ENCODE measurements around the gene ALK.

Gene ALK

DNA sequence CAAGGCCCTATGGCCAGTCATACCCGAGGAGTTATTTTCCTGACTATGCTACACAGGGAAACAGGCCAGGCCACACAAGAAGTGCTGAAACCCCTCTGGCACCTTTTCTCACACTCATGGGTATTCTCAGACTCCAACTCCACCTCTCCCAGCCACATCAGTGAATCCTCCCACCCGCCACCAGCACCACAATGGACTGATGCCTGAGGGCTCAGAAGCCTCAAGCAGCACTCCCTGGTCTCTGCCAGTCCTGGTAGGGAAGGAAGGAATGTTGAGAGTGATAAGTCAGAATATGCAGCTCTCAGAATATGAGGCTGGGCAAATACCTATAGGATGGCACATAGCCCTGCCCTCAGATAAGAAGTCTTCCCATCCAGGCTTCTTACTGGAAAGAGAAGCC is 391.1 kb downstream of the ALK start:
- peak; percentile 77 for DNase-seq (ENCODE audit: low read depth, low spot score)

DNA sequence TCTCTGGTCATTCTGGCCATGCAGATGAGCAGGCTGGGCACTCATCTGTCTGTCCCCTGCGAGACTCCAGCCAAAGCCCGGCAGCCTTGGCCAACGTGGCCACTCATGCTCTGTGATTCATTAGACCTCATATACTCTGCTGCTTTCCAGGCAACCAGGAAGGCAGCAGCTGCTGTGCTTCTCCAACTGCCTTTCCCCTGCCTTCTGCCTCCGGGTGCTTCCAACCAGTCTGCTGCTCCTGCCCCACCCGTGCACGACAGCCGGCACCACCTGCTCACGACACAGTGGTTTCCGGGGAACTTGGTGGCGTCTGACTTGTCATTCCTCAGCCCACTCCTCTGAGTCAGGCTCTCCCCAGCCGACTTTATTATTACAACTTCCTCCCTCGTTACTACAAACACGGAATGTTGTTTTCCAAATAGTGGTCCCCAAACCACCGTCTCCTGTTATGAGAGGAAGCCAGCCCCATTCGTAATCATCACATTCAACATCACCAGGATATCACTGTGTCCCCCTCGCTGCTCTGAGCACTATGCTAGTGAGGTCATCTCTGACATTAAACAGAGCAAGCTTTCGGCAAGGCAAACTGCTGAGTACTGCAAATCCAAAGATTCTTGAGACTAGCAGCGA is 392.4 kb downstream of the ALK start:
- peak; percentile 80 for DNase-seq (ENCODE audit: low read depth, low spot score)

DNA sequence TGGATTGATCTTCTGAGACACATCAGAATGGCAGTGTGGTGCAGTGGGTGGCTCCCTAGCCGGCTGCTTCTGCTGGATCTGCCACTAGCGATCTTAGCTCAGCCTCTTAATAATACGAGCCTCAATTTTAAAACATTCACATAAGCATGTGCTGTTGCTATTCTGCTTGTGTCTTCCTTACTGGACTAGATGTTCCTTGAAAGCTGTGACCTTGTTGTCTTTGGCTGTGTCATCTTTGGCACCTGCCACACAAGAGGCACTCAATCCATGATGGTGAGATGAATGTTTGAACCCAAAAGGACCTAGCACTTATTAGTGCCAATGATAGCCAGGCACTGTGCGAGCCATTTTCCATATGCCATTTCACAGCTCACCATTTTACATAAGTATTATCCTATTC is 393.0 kb downstream of the ALK start:
- DNase-seq (ENCODE audit: low read depth, low spot score) = no peak

DNA sequence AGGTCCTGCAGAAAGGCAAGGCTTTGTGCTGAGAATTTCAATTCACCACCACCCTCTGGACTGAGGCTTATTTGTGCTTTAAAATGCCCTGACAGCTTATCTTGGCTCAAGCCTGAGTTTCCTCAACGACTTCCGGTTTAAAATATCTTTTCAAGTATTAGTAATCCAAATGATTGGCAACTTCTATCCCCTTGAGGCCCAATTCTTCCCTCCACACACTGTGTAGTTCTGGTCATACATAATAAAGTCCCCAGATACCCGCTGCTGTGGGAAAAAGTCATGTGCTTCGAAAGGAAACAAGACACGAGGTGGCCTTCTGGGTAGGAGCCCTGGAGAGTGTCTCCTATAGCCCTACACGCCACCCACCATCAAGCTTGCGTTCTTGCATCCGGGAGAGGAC is 393.4 kb downstream of the ALK start:
- no peak for DNase-seq (ENCODE audit: low read depth, low spot score)

DNA sequence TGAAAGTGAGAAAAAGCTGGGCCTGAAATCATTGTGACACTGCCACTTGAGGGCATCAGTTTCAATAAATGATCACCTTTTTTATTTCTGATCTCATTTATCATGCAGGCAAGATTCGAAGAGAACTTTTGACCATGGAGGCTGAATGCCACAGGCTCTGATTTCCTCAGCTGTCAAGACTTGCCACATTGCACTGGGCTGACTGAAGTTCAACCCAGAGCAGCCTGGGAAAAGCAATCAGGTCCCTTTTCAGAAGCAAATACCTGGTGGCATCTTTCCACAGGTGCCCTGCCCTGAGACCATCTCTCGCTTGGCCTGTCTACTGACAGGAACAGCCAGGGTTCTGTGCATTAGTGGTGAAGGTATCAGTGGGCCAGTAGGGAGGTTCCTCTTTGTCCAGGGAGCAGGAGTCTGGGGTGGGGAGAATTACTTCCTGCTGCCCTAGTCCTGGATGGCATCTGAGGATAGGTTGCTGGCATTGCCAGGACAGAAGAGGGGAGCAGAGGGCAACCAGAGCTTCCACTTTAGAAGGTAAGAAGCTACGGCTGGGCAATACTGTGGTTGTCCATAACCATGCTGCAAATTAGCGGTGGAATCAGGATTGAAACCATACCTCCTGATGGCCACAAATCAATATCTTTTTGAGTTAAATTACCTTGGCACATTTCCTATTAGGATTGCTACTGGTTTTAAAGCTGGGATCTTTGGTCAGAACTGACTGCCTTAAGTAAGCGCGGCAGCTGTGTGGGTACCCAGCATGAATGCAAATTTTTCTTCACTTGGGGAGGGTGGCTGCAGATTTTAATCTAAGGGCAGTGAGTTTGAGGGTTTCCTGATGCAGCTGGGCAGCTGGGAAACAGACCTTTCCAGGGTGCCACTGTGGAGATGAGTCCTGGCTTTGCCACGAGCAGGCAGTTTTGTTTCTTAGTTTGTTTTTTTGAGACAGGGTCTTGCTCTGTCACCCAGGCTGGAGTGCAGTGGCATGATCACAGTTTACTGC is 394.5 kb downstream of the ALK start:
- DNase-seq (ENCODE audit: low read depth, low spot score) = no peak

DNA sequence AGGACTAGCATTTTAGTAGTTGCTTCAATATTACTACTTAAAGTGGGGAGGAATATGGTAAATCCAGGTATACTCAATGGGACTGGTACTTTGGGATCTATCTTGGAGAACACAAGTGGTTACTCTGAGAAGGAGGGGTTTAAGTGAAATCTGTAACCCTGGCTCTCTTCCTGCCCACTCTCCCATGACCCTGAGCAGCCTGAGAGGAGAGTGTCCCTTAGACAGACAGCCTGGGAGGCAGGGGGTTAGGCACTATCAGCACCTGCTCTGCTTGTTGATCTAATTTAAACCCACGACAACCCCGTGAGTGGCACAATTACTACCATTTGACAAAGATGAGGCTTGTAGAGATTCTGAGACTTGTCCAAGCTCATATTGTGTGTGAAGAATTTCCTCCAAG is 395.5 kb downstream of the ALK start:
- no peak for DNase-seq (ENCODE audit: low read depth, low spot score)

DNA sequence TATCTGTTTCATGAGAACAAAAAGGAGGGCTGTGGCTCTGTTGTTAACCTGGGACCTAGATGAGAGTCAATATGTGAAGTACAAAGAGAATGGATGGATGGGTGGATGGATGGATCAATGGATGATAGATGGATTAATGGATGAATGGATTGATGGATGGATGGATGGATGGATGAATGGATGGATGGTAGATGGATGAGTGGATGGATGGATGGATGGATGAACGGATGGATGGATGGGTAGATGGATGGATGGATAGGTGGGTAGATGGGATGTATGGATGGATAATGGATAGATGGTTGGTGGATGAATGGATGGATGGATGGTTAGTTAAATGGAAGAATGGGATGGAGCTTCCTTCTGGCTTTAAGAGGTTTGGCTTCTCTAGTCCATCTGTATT is 396.7 kb downstream of the ALK start:
- no peak for DNase-seq (ENCODE audit: low read depth, low spot score)

DNA sequence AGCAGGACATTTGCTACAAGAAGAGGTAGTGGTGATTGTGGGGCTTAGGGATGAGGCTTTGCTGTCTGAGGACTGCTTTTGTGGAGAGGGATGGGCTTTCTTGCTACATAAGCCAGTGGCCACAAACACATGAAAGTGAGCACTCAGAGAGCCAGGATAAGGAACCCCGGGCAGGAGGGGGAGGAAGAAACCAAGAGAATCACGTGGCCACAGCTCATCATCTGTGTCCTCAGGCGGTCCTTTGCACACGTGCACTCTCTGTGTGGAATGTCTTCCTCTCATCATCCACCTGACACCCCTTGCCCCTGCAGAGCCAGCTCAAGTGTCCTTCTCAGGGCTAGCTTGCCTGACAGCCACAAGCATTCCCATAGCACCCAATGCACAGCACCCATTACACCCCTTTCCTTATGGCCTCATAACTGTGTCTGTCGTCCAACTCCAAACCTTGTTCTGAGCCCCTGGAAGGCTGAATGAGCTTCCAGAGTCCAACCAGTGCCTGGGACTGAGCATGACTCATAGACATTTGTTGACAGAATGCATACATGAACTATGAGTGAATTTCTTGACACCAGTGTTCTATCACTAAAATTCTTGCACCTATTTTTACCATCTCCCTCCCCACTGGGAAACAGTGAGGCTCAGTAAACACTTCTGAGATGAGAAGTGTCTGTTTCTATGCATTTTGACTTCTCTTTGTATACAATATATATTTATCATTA is 398.3 kb downstream of the ALK start:
- DNase-seq (ENCODE audit: low read depth, low spot score) = peak; percentile 50

DNA sequence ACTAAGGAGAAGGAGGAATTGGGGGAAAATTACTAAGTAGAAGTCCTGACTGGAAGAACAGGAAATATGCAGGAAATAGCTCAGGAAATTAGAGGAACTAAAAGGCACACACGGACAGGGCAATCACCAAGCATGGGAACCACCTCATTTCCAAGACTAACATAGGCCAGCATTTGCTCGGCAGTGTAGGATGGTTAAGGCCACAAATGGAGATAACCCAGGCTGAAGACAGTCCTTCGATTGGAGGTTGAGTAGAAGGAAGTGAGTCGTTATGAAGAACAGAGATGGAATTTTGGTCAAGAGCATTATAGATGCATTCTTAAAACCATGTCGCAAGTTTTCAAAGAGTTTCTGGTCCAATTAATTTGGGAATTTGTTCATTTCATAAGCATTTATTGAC is 401.4 kb downstream of the ALK start:
- no peak for DNase-seq (ENCODE audit: low read depth, low spot score)

DNA sequence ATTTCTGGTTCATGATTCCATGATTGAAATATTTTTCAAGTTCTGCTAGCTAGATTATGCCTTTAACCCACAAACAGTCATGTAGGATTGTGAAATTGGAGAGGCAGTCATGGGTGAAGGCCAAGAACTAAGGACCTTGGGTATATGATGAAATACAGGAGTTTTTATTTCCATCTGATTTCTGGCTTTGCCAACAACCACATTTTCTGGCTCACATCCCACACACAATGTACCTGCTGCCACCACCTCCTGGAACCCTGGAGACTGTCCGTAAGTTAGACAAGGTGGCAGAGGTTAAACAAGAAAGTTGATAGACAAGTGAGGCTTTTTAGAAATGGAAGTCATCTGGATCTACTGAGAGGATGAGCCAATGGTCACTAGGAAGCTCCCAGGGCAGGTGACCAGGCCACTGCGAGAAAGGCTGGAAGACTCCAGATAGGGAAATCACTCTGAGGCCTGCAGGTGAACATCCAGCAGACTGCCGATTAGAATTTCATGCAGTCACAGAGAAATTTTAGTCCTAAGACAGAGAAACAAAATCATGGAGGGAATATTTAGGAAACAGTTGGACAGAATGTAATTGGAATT is 402.0 kb downstream of the ALK start:
- DNase-seq (ENCODE audit: low read depth, low spot score) = peak; percentile 63

DNA sequence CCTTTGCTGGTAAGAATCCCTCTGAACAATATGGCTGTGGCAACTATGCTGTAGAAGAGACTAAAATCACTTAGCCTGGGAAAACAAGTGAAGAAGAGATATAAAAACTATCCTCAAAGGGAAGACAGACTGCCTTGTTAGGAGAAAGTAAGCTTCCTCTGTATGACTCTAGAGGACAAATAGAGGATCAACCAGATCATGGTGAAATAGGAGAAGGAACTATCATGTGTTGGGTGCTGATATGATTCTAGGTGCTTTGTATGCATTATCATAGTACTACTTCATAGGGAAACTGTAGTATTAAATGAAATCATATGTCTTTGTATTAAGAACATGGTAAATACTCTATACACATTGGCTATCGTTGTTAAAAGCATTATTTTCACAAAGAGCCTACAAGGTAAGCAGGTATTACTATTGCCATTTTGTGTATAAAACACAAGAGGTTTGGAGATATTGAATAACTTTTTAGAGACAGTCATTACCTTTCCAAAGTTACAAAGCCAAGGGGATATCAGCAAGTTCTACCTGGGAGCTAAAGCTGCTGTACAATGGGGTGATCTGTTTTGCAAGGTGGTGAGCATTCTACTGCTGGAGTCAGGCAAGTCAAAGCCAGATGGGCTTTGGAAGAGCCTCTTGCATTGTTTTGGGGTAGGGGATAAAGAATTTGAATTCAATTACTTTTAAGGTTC is 402.6 kb downstream of the ALK start:
- no peak for DNase-seq (ENCODE audit: low read depth, low spot score)

DNA sequence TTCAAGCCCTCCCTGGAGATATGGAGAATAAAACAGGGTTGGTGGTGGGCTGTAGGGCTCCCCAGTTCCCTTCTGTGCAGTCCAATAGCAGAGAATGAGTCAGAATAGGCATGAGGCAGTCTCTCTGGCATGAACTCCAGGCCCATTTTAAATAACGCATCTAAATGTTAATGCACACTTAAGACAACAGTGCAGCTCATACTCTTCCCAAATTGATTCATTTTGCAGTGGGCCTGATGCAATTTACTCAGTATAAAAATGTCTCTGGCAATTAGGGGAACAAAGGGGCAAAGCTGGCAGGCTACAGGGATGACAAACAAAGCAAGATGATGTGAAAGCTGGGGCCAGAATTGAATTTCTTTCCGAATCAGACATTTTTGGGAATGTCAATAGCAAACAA is 403.4 kb downstream of the ALK start:
- peak; percentile 47 for DNase-seq (ENCODE audit: low read depth, low spot score)

DNA sequence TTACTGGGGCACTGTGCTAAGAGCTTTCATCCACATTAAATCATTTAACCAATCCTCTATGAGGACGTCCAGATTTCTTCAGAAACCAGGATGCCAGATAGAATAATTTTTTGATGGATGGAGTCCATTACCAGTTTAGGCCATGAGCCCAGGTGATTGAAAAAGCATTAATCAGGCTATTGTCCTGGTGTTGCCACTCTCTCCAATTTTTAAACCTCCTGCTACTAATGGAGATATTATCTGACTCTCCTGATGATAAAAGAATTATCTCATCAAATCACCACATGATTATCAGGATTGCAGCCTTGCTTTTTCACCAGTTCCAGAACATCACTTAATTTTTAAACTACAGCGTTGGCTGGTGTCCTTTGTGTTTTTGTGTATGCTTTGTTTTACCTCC is 404.0 kb downstream of the ALK start:
- DNase-seq (ENCODE audit: low read depth, low spot score) = no peak

DNA sequence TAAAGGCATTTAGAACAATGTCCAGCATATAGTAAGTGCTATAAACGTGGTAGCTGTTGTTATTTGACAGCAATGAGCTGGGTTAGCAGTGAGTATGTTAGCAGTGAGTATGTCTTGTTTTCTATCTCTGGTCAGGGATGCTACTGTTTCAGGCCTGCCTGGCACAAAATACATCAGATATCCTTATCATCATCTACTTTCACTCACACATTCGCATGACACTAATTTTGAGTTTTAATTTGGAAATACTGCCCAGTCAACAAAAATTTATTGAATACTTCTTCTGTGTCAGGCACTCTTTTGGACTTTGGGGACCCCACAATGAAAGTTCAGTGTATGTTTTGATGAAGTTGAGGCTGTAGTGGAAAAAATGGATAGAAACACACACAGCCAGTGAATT is 404.6 kb downstream of the ALK start:
- DNase-seq (ENCODE audit: low read depth, low spot score) = no peak

DNA sequence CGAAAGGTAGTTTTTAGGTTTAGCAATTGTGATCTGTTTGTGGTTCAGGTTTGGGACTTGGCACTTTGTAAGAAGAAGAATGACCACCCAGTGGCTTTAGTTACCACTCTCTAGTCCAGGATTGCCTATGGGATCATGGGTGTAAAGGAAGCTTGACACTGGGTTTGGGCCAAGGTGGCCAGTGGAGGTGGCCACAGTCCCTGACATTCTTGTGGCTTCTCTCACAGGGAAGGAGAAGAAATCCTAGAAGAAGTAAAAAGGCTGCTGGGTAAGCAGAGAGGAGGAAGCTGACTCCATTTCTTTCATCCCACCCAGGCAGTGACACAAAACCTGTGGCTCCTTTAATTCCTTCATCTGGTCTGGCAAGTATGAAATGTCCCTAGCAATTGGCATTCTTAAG is 411.5 kb downstream of the ALK start:
- DNase-seq (ENCODE audit: low read depth, low spot score) = peak; percentile 57

DNA sequence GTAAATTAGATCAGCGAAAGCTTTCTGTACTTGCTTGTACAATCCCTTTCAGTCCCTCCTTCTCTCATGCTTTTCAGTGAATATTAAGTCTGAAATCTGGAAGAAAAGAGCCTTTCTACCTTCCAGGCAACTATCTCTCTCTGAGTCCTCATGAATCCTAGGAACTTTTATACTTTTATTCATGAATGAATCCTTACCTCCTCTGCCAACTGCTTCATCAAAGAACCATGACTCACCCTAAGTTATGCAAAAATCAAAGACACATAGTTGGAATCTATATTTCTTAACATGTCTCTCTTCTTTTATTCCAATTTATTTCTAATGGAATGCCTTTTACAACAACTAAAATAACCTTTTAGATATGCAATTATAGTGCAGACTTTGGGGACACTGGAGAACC is 412.0 kb downstream of the ALK start:
- peak; percentile 51 for DNase-seq (ENCODE audit: low read depth, low spot score)

DNA sequence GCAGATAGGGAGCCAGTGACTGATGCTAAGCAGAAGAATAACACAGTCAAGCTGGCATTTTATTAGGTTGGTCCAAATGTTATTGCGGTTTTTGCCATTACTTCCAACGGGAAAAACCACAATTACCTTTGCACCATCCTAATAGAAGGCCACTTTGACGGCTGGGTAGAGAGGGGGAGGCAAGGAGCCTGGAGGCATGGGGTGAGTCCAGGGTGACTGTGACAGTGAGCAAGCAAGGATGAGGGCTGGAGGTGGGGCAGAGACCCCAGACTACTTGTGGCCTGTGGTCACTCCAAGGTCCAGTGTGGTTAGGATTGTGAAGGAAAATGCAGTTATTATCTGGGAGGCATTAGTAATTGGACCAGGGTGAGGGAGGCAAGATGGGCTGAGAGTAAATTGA is 416.6 kb downstream of the ALK start:
- no peak for DNase-seq (ENCODE audit: low read depth, low spot score)

DNA sequence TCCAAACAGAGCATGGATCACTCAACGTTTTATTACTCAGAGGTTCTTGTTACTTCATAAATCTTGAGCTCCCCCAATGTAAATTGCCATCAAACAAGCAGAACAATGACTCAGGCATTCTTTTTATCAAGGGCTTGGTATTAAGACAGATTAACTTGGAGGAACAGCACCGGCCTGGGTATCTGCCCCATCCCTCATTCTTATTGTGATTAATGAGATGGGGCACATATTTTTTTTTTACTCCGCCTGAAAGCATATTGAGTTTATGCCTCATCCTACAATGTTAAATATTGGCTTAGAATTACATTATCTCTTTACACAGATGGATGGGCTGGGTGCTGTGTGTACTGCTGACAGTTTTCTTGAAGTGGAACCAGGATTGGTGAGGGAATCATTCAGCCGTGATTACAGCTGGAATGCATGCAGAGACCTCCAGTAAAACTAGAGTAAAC is 418.9 kb downstream of the ALK start:
- no peak for DNase-seq (ENCODE audit: low read depth, low spot score)

DNA sequence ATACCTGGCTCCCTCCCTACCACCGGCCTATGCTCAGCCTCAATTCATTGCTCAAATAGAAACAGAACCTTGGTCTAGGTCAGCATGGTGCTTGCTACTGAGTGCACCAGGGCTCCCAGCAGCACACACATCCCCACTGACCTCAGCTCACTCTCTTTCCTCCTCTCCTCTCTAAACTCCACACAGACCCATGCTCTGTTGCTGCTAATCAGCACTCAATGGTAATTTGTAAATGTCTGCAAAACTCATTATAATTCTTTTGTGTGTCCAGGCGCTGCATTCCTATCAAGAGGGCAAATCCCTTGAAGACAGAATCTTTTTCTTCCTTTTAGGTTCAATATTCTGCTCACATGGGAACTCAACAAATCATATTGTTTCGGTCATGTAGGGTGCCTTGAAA is 424.0 kb downstream of the ALK start:
- DNase-seq (ENCODE audit: low read depth, low spot score) = no peak

DNA sequence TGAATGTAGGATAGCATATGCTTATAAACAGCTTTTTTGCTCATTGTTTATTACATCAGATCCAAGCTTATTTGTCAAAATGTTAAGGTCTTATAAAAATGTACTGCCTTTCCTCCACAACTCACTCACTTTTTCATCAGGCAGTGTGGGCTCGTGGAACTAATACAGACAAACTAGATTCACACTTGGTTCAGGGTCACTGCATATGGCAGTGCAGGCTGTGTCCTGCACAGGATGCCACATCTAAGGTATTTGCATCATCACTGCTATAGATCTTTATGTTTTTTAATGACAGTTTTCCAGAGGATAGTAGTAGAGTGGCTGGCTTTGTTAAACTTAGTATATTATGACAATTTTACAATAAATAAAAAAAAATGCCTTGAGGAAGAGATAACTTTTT is 425.2 kb downstream of the ALK start:
- no peak for DNase-seq (ENCODE audit: low read depth, low spot score)

DNA sequence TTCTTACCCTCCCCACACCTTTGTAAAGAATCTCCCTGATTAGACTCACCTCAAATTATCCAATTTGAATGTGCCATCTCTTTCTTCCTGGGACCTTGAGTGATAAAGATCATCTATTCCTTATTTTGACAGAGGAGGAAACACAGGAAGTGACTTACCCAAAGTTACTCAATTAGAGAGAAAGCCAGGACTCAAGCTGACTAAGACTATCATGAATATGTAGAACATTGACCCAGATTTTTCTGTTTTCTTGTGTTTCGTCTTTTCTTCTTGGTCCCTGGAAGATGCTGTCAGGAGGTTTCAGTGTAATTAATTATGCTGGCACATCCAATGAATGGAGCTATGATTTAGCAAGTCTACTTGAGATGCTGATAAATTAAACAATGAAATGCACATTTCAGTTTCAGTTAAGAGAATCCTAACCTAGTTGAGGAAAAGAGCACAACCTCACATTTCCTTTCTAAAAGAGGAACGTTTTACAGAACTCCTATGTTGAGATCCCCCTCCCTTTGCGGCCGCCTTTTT is 425.8 kb downstream of the ALK start:
- DNase-seq (ENCODE audit: low read depth, low spot score) = no peak
